K562 (cell line): ENCODE results near the gene CIAO2B. TPM values are rescaled to one million over a fixed set of nuclear protein-coding genes. Genes with fewer than 3 reads are reported as not detected.

Experiments used
- ATAC-seq: fragments of 200-7000 bp; cut with Tn5 transposase; 3 replicates; pipeline ENCODE4 v1.9.1; 2020; ENCODE audit warnings: moderate library complexity
- BruUV-seq: library from RNA; stranded (reverse); fragments of 400-500 nt; replicated peaks from 2 replicates; lab custom pipeline; 2021; lab: Mats Ljungman, UMichigan
- CTCF ChIA-PET: fragments of 300-600 bp; formaldehyde crosslinking; extraction: SDS; loops from one replicate; lab custom pipeline; 2021; ENCODE audit warnings: low intra/inter-chr PET ratio; lab: Yijun Ruan, JAX
- POLR2A ChIA-PET: fragments of 300-600, 350-650 bp; sonication (Branson Sonifier 250); formaldehyde crosslinking; extraction: SDS; loops from one replicate; lab custom pipeline; 2021; ENCODE audit warnings: antibody characterized with exemption, inconsistent platforms; lab: Yijun Ruan, JAX
- DNase-seq, 4 experiments: peaks; one replicate each; pipeline versions ENCODE4 v3.0.0 to v3.0.0-alpha.2; 2011 to 2018; ENCODE audit warnings: low spot score in 3 of 4, mixed read lengths in 3 of 4; ENCODE audit errors: extremely low read depth in 1 of 4
- FAIRE-seq: peaks from 2 replicates; lab custom pipeline; 2011; peaks lifted over from hg19 to GRCh38; lab: Jason Lieb, UNC
- H2AFZ ChIP-seq: 2 replicates; pipeline ENCODE4 v1.6.0; 2011; ENCODE audit warnings: low read depth, low read length, control low read depth, inconsistent platforms
- H3K27ac ChIP-seq: fragments of 200-600 bp; 3 replicates; pipeline ENCODE4 v1.8.0; 2011; ENCODE audit warnings: low read depth, mild to moderate bottlenecking, control low read depth, inconsistent platforms, low read length, moderate library complexity, mixed read lengths; ENCODE audit errors: extremely low read depth
- H3K27me3 ChIP-seq, 2 experiments: fragments of 300-600 bp in 1 of 2; 2 replicates in 1 of 2; 3 replicates in 1 of 2; pipeline versions ENCODE4 v1.6.0 to v1.8.0; 2011; ENCODE audit warnings: inconsistent platforms in 2 of 2, low read length in 2 of 2, mild to moderate bottlenecking in 1 of 2, mixed read lengths in 1 of 2, moderate library complexity in 1 of 2; ENCODE audit not compliant: control insufficient read depth in 2 of 2, insufficient read depth in 2 of 2
- H3K36me3 ChIP-seq: fragments of 300-600 bp; 3 replicates; pipeline ENCODE4 v1.8.0; 2011; ENCODE audit warnings: mild to moderate bottlenecking, low read length, inconsistent platforms; ENCODE audit not compliant: control insufficient read depth, insufficient read depth
- H3K4me1 ChIP-seq, 2 experiments: fragments of 200-600 bp in 1 of 2; replicated peaks in 1 of 2; 2 replicates in 1 of 2; 3 replicates in 1 of 2; pipeline versions ENCODE4 v1.5.1 to v1.8.0; 2011; ENCODE audit warnings: inconsistent platforms in 2 of 2, low read length in 2 of 2, mild to moderate bottlenecking in 1 of 2, mixed read lengths in 1 of 2, moderate library complexity in 1 of 2; ENCODE audit not compliant: control insufficient read depth in 2 of 2, insufficient read depth in 2 of 2
- H3K4me2 ChIP-seq: 2 replicates; pipeline ENCODE4 v1.6.1; 2011; ENCODE audit warnings: low read length, control low read depth, inconsistent platforms, mixed read lengths; ENCODE audit not compliant: insufficient read depth
- H3K4me3 ChIP-seq: fragments of 200-600 bp; sonication (generic), shearing (Covaris generic); 2 replicates; pipeline ENCODE4 v1.5.1; 2016; ENCODE audit warnings: control low read depth, inconsistent platforms
- H3K79me2 ChIP-seq: fragments of 200-600 bp; 3 replicates; pipeline ENCODE4 v1.8.0; 2011; ENCODE audit warnings: low read length, inconsistent platforms; ENCODE audit not compliant: control insufficient read depth, insufficient read depth
- H3K9ac ChIP-seq, 2 experiments: 2 replicates each; pipeline versions ENCODE4 v1.6.0 to v1.6.1; 2011; ENCODE audit warnings: low read depth in 2 of 2, low read length in 2 of 2, control low read depth in 1 of 2, inconsistent platforms in 1 of 2, mild to moderate bottlenecking in 1 of 2, mixed read lengths in 1 of 2; ENCODE audit not compliant: insufficient read depth in 1 of 2
- H3K9me1 ChIP-seq: one replicate; pipeline ENCODE4 v1.6.0; 2011; ENCODE audit warnings: inconsistent platforms, mild to moderate bottlenecking, low read length, moderate library complexity; ENCODE audit not compliant: control insufficient read depth, insufficient read depth
- H3K9me3 ChIP-seq: replicated peaks from 2 replicates; pipeline ENCODE4 v1.5.1; 2011; ENCODE audit warnings: low read depth, low read length, inconsistent platforms; ENCODE audit not compliant: control insufficient read depth, insufficient read depth
- H4K20me1 ChIP-seq: replicated peaks from 2 replicates; pipeline ENCODE4 v1.6.1; 2011; ENCODE audit warnings: low read length, inconsistent platforms, mixed read lengths; ENCODE audit not compliant: control insufficient read depth, insufficient read depth
- ATF1 ChIP-seq, 2 experiments: fragments of 450-650 bp in 1 of 2; IDR thresholded peaks; 2 replicates each; pipeline ENCODE4 v1.6.1; 2016; ENCODE audit warnings: missing compliant biosample characterization in 1 of 2, missing genetic modification characterization in 1 of 2
- LARP7 ChIP-seq: fragments of 450-650 bp; IDR thresholded peaks from 2 replicates; pipeline ENCODE4 v1.6.1; 2016
- MCM3 ChIP-seq: fragments of 450-650 bp; IDR thresholded peaks from 2 replicates; pipeline ENCODE4 v1.6.1; 2016
- NFIC ChIP-seq: fragments of 450-650 bp; IDR thresholded peaks from 2 replicates; pipeline ENCODE4 v1.6.1; 2017; ENCODE audit warnings: mild to moderate bottlenecking, inconsistent platforms
- SMAD3 ChIP-seq: fragments of 450-650 bp; formaldehyde crosslinking; conservative IDR thresholded peaks from 2 replicates; pipeline ENCODE4 v1.4.0; 2020; ENCODE audit warnings: mild to moderate bottlenecking
- ZSCAN29 ChIP-seq: fragments of 450-650 bp; IDR thresholded peaks from 2 replicates; pipeline ENCODE4 v1.6.1; 2017
- WGBS: fragments of 100-300 bp; shearing (Covaris generic); methylation state at CpG from one replicate; pipeline ENCODE4 v1.1.6; 2016; ENCODE audit warnings: low coverage, mixed read lengths; ENCODE audit not compliant: insufficient coverage; ENCODE audit errors: missing lambda C conversion rate; 5-methylcytosine and 5-hydroxymethylcytosine counted together
- in situ Hi-C: fragments of 300-500 bp; cut with MboI; formaldehyde crosslinking; loops from 4 replicates; pipeline ENCODE4 v1.15.0; 2018; ENCODE audit warnings: inconsistent platforms, mixed read lengths
- intact Hi-C: fragments of 100-400 bp; cut with micrococcal nuclease; formaldehyde crosslinking; loops from 2 replicates; pipeline ENCODE4 v1.14.2; 2022
- polyA plus RNA-seq, 8 experiments: library from polyadenylated mRNA; depleted of rRNA in 4 of 8; stranded (reverse) in 5 of 8; unstranded in 3 of 8; fragments of >200 nt; fragmentation: Nextera tagmentation in 2 of 8; fragmentation: Illumina TruSeq in 1 of 8; extraction: Ambion mirVana in 2 of 8; extraction: Trizol in 1 of 8; gene quantifications; 2 replicates each; pipeline versions ENCODE4 v1.2.1 to v1.2.3, GENCODE V29; 2011 to 2014; ENCODE audit warnings: inconsistent platforms in 1 of 8, missing spikeins in 1 of 8
- total RNA-seq, 7 experiments: library from RNA; depleted of rRNA in 6 of 7; stranded (reverse); fragments of >200 nt in 6 of 7; fragmentation: Illumina TruSeq in 2 of 7; extraction: Trizol in 2 of 7; gene quantifications; 2 replicates each; pipeline versions ENCODE4 v1.2.1 to v1.2.3, GENCODE V29; 2011 to 2021; ENCODE audit warnings: low replicate concordance in 1 of 7
- TF ChIP-seq, protein P1 (sequence below): sonication (generic); formaldehyde crosslinking; IDR thresholded peaks from 2 replicates; pipeline ENCODE4 v1.8.1; 2022; ENCODE audit warnings: missing genetic modification reagents
- TF ChIP-seq, protein P2 (sequence below), 2 experiments: fragments of 450-650 bp; formaldehyde crosslinking in 1 of 2; IDR thresholded peaks; 2 replicates each; pipeline versions ENCODE4 v1.4.0 to v1.6.1; 2014 to 2020; ENCODE audit warnings: mild to moderate bottlenecking in 2 of 2, borderline replicate concordance in 1 of 2, low read depth in 1 of 2

The CIAO2B gene
- total and polyA plus RNA-seq, 9 of the 15 experiments (the other 6 are each of a cell fraction or from before 2014, with no cell fraction given), result 86.8 to 182 (median 113) TPM

DNA sequence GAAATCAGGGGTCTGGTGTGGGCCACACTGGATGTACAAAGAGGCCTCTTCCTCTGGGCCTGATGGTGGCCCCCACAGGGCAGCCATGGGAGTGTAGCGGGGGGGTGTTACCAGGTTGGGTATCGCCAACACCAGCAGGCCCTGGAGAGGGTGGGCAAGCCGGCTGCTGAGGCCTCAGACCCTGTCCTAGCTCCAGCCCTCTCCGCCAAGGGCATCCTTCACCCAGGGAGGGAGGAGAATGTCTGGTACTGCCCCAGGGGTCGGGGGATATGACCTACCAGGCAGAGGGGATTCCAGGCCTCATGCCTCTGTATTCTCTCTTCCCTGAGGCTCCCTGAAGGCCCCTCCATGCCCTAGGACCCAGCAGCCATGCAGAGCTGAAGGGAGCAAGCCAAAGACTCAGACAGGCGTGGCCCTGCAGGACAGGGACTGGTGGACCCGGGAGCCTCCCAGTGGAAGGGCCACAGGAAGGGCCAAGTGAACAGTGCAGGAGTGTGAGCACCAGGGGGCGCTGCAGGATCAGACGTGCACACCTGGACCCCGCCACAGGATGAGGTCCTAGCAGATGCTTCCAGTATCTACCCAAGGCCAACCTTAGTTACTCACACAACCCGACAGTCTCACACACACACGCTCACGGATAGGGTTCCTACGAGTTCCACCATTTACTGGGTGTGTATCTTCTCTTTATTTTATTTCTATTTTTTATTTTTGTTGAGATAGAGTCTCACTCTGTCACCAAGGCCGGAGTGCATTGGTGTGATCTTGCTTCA lies 43.3 kb upstream of the CIAO2B start:
- no peaks in the 10 kb centered on the region for H4K20me1 ChIP-seq
- FAIRE-seq (peak; percentile 84), ATAC-seq (peak; percentile 98), DNase-seq (peak; percentile 89 to 93 (median 92))
- no peaks in the 10 kb centered on the region for H3K79me2 ChIP-seq
- in situ Hi-C loops, result no loop called here
- no peak overlapping the region for H3K27ac ChIP-seq
- H3K4me2 ChIP-seq, result no peak overlapping the region
- POLR2A ChIA-PET, result no interaction called here
- CTCF ChIA-PET, result interaction anchor here (0.5 to 2.5 kb wide), 10 partner anchors 18 to 328 kb away, joined by 3 to 21 read pairs (median 4); partner anchors contain the start of gene MATCAP1
- no TSS peak for BruUV-seq
- H3K9ac ChIP-seq, result no peak overlapping the region
- H3K4me3 ChIP-seq, result no peak overlapping the region
- no peaks in the 10 kb centered on the region for H3K27me3 ChIP-seq
- intact Hi-C loops, result loop anchor here (1.0 to 10.0 kb wide), 6 partner anchors 23 to 267 kb away; partner anchors contain the start of genes FBXL8, FHOD1, SLC9A5 and TRADD
- H2AFZ ChIP-seq, result peak overlapping the region; percentile 22; the same call in 1 of the 2 replicates
- no peaks in the 10 kb centered on the region for H3K9me1 ChIP-seq
- no peaks in the 10 kb centered on the region for H3K36me3 ChIP-seq
- no peaks in the 10 kb centered on the region for H3K9me3 ChIP-seq
- H3K4me1 ChIP-seq, result peaks cover 3 to 26% of the 10 kb centered on the region in 2 experiments; a peak in 4 of 5 replicates
- WGBS, result 25% methylated on average over 15 of the region's 15 CpGs
- TF ChIP-seq MCM3 (no peak), NFIC (no peak), SMAD3 (CRISPR knock-in tag) (no peak), ATF1 (CRISPR knock-in tag; IDR thresholded peaks at IDR 0.05) (no peak), ATF1 (tag; IDR thresholded peaks at IDR 0.05) (no peak), ZSCAN29 (no peak), LARP7 (no peak)
- TF ChIP-seq, protein P1, sequence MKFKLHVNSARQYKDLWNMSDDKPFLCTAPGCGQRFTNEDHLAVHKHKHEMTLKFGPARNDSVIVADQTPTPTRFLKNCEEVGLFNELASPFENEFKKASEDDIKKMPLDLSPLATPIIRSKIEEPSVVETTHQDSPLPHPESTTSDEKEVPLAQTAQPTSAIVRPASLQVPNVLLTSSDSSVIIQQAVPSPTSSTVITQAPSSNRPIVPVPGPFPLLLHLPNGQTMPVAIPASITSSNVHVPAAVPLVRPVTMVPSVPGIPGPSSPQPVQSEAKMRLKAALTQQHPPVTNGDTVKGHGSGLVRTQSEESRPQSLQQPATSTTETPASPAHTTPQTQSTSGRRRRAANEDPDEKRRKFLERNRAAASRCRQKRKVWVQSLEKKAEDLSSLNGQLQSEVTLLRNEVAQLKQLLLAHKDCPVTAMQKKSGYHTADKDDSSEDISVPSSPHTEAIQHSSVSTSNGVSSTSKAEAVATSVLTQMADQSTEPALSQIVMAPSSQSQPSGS (CRISPR knock-in tag), result no peak
- TF ChIP-seq, protein P2, sequence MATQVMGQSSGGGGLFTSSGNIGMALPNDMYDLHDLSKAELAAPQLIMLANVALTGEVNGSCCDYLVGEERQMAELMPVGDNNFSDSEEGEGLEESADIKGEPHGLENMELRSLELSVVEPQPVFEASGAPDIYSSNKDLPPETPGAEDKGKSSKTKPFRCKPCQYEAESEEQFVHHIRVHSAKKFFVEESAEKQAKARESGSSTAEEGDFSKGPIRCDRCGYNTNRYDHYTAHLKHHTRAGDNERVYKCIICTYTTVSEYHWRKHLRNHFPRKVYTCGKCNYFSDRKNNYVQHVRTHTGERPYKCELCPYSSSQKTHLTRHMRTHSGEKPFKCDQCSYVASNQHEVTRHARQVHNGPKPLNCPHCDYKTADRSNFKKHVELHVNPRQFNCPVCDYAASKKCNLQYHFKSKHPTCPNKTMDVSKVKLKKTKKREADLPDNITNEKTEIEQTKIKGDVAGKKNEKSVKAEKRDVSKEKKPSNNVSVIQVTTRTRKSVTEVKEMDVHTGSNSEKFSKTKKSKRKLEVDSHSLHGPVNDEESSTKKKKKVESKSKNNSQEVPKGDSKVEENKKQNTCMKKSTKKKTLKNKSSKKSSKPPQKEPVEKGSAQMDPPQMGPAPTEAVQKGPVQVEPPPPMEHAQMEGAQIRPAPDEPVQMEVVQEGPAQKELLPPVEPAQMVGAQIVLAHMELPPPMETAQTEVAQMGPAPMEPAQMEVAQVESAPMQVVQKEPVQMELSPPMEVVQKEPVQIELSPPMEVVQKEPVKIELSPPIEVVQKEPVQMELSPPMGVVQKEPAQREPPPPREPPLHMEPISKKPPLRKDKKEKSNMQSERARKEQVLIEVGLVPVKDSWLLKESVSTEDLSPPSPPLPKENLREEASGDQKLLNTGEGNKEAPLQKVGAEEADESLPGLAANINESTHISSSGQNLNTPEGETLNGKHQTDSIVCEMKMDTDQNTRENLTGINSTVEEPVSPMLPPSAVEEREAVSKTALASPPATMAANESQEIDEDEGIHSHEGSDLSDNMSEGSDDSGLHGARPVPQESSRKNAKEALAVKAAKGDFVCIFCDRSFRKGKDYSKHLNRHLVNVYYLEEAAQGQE (IDR thresholded peaks at IDR 0.05; ENCODE audit: borderline replicate concordance), result peak; percentile 93
- TF ChIP-seq, protein P2 (CRISPR knock-in tag; IDR thresholded peaks at IDR 0.05; ENCODE audit: low read depth), result 0 out of 2 replicates have a peak, but pooled peaks have one; percentile 20
